ENCODE measurements around the gene LTO1.

GRCh38 chr11:69644962-69645675 lies 30.0 kb downstream of the LTO1 start:
- TF ChIP-seq CREB1 (IDR thresholded peaks at IDR 0.05) (no peak), CREB1 (CRISPR knock-in tag; IDR thresholded peaks at IDR 0.05) (no peak), GZF1 (CRISPR knock-in tag; IDR thresholded peaks at IDR 0.05) (no peak), ZBTB34 (CRISPR knock-in tag; IDR thresholded peaks at IDR 0.05) (no peak), ZNF609 (CRISPR knock-in tag; IDR thresholded peaks at IDR 0.05; ENCODE audit: borderline replicate concordance) (no peak), RNF219 (CRISPR knock-in tag; IDR thresholded peaks at IDR 0.05) (no peak), POLR2A (IDR thresholded peaks at IDR 0.05; ENCODE audit: insufficient read depth in 1 of 2, low read depth in 2 of 2, low read length in 2 of 2) (no peak)

All from HepG2 (cell line).